Stimulated activated naive CD8-positive, alpha-beta T cell treated with anti-CD3 and anti-CD28 coated beads, Interleukin-15, Interleukin-2, amounts not matched to agents 100 U/mL and 50 U/mL, for 24 hours (primary cell): ENCODE results near the gene ADAMTS12.
"Not testable (repeated sequence)": the region's sequence is repeated elsewhere in the genome, so short reads cannot be mapped to it uniquely, and the experiment has no call there.

Source experiments
- ATAC-seq: fragments of 150-1000 bp; cut with Tn5 transposase; one replicate; pipeline ENCODE4 v1.10.0; 2021
- DNase-seq: peaks from one replicate; pipeline ENCODE4 v3.0.0; 2021

ADAMTS12 gene, protein sequence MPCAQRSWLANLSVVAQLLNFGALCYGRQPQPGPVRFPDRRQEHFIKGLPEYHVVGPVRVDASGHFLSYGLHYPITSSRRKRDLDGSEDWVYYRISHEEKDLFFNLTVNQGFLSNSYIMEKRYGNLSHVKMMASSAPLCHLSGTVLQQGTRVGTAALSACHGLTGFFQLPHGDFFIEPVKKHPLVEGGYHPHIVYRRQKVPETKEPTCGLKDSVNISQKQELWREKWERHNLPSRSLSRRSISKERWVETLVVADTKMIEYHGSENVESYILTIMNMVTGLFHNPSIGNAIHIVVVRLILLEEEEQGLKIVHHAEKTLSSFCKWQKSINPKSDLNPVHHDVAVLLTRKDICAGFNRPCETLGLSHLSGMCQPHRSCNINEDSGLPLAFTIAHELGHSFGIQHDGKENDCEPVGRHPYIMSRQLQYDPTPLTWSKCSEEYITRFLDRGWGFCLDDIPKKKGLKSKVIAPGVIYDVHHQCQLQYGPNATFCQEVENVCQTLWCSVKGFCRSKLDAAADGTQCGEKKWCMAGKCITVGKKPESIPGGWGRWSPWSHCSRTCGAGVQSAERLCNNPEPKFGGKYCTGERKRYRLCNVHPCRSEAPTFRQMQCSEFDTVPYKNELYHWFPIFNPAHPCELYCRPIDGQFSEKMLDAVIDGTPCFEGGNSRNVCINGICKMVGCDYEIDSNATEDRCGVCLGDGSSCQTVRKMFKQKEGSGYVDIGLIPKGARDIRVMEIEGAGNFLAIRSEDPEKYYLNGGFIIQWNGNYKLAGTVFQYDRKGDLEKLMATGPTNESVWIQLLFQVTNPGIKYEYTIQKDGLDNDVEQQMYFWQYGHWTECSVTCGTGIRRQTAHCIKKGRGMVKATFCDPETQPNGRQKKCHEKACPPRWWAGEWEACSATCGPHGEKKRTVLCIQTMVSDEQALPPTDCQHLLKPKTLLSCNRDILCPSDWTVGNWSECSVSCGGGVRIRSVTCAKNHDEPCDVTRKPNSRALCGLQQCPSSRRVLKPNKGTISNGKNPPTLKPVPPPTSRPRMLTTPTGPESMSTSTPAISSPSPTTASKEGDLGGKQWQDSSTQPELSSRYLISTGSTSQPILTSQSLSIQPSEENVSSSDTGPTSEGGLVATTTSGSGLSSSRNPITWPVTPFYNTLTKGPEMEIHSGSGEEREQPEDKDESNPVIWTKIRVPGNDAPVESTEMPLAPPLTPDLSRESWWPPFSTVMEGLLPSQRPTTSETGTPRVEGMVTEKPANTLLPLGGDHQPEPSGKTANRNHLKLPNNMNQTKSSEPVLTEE (N-terminal part only)

GRCh38 chr5:33891788-33892619, at the start of gene ADAMTS12:
ADAMTS12 (minus strand) TSS chr5:33891990; CDS start chr5:33891856, 134 bp downstream.
- DNase-seq: peak; percentile 9
- no peak for ATAC-seq

GRCh38 chr5:33941090-33941489, 49.3 kb upstream of the ADAMTS12 start:
- ATAC-seq (no peak), DNase-seq (no peak)

DNA sequence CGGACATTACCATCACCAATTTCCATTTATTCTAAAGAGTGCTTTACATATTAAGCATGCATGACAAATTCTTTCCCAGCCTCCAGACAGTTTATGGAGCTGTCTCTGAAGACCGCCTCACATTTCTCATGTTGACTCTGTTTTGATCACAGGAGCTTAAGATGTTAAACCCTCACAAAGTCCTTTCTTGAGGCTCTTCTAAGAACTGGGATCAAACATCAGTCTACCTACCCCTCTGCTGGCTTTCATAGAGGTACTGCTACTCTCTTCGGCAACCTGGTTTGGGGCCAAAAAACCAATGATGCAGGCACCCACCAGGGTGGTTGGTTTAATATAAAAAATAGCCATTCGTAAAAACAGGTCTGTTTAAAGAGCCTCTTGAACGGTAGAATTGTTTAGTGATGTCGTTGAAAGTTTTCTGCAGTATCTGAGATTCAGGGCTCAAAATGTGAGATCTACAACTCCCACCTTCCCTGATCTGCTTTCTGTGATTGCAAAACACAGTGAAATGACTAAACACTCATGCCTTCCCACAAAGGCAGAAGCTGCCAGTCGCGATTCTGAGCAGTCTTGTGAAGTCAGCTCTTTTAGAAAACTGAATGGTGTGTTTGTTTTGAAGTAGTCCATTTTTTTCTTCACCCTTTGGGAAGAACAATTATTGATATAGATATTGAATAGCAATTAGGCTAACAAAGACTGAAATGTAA, 47.9 kb upstream of the ADAMTS12 start:
- DNase-seq (no peak), ATAC-seq (no peak)

- DNase-seq (no peak), ATAC-seq (no peak)
Observed at GRCh38 chr5:33938881-33939280, 47.1 kb upstream of the ADAMTS12 start.

DNA sequence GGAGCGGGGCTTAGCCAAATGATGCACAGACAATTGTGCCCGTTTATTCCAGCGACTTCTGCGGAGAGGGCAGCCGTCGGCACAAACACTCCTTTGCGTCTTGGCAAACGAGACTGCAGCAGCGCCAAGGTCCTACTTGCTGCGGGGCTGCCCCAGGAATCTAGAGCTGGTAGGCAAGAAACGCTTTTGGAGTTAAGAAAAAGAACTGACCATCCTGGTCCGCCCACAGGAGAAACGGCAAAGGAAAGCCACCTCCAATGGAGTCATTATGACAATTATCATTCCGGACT, 46.7 kb upstream of the ADAMTS12 start:
- DNase-seq (no peak), ATAC-seq (no peak)

DNA sequence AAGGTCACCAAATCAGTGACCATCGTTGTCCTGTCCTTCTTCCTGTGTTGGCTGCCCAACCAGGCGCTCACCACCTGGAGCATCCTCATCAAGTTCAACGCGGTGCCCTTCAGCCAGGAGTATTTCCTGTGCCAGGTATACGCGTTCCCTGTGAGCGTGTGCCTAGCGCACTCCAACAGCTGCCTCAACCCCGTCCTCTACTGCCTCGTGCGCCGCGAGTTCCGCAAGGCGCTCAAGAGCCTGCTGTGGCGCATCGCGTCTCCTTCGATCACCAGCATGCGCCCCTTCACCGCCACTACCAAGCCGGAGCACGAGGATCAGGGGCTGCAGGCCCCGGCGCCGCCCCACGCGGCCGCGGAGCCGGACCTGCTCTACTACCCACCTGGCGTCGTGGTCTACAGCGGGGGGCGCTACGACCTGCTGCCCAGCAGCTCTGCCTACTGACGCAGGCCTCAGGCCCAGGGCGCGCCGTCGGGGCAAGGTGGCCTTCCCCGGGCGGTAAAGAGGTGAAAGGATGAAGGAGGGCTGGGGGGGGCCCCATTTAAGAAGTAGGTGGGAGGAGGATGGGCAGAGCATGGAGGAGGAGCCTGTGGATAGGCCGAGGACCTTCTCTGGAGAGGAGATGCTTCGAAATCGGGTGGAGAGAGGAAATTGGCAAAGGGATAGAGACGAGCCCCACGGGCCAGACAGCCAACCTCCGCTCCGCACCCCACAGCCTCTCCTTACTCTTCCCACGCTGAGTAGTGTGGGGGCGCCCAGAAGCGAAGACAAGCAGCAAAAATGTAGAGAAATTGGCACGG, 46.1 kb upstream of the ADAMTS12 start:
- no peak for DNase-seq
- ATAC-seq: no peak

GRCh38 chr5:33937017-33937706, 45.4 kb upstream of the ADAMTS12 start:
- DNase-seq (no peak), ATAC-seq (no peak)

DNA sequence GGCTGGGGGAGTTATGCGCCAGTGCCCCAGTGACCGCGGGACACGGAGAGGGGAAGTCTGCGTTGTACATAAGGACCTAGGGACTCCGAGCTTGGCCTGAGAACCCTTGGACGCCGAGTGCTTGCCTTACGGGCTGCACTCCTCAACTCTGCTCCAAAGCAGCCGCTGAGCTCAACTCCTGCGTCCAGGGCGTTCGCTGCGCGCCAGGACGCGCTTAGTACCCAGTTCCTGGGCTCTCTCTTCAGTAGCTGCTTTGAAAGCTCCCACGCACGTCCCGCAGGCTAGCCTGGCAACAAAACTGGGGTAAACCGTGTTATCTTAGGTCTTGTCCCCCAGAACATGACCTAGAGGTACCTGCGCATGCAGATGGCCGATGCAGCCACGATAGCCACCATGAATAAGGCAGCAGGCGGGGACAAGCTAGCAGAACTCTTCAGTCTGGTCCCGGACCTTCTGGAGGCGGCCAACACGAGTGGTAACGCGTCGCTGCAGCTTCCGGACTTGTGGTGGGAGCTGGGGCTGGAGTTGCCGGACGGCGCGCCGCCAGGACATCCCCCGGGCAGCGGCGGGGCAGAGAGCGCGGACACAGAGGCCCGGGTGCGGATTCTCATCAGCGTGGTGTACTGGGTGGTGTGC, 44.7 kb upstream of the ADAMTS12 start, which contains the start of gene RXFP3:
RXFP3 (plus strand) TSS at position 6 of the 636 bp plus-strand sequence; CDS start at position 361, 355 bp downstream.
- DNase-seq (no peak), ATAC-seq (no peak)

DNA sequence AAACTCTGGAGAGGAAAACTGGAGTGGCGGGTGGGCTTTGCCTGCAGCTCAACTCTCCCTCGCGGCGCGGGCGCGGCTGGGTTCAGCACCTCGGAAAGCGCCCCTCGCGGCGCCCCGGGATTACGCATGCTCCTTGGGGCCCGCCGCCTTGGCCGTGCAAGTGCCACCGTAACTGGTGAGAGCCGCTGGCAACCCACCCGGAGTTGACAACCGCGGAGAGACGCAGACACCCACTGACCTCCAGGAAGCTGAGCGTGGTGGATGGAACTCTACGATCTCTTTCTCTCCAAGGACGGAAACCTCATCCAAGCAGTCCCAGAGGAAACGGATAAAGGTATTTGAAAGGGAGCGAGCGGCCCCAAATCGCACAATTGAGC, 44.2 kb upstream of the ADAMTS12 start:
- ATAC-seq (peak; percentile 55), DNase-seq (peak; percentile 62)

DNA sequence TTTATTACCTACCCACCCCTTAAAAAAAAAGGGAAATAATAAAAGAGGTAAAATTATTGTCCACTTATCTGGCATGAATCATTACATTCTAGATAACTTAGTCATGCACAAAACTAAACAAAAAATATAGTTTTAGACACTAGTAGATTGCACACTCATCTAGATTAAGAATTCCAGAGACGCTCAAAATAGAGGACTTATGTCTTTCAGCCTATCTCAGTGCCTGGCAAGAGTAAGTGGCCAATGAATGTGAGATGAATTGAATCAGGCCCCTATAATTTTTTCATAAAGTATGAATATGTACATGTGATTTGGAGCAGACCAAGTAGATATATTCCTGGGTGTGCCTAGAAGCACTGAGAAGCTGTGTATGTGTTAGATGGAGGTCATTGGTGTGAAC, 42.4 kb upstream of the ADAMTS12 start:
- DNase-seq (no peak), ATAC-seq (no peak)

DNA sequence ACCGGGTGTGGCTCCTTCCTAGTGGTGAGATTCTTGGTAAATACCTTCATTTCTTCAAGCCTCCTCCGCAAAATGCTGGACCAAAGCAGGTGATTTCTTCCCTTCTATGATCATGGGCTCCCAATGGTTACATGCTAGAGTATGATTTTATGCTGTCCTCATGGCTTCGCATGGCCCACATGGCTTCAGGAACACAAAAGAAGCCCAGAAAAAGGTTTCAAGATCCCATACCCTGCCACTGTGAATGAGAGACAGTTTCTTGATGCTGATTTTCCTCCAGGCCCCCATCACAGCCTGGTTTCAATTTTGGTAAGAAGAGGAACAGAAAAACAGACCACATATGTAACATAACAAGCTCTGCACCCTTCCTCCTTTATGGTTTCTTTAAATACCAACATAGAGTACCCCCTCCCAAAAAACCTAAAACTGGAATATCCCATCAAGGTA, 42.0 kb upstream of the ADAMTS12 start:
- no peak for ATAC-seq
- DNase-seq: no peak

GRCh38 chr5:33931136-33931535, 39.3 kb upstream of the ADAMTS12 start:
- DNase-seq: no peak
- ATAC-seq: no peak

DNA sequence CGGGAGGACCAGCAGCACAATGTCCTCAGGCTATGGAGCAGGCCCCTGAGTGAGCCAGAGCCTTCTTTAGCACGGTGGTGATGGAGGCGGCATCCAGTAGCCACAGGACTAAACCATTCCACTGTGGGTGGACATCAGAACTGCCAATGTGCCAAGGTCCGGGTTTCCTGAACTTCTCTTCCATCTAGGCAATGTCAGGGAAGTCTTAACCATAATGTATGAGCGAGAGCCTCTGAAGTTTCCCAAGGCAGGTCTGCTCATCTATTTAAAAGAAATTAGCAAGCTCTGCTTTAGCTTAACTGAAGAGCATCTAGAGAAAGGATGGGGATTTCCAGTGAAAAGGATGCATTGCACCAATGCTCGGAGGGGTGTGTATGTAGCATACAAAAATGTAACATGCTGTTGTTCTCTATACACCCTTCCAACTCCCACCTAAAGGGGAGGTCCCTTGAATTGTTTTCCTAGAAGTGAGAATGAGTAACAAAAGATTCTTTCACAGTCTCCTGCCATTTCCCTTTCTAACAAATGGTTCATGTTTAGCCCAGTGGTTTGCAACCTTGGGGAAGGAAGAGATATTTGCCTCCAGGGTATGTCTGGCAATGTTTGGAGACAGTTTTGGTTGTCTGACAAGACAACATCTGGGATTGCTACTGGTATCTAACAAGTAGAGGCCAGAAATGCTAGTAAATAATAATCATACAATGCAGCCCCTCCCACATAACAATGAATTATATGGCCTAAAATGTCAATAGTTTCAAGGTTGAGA, 38.3 kb upstream of the ADAMTS12 start:
- DNase-seq: no peak
- ATAC-seq: no peak

DNA sequence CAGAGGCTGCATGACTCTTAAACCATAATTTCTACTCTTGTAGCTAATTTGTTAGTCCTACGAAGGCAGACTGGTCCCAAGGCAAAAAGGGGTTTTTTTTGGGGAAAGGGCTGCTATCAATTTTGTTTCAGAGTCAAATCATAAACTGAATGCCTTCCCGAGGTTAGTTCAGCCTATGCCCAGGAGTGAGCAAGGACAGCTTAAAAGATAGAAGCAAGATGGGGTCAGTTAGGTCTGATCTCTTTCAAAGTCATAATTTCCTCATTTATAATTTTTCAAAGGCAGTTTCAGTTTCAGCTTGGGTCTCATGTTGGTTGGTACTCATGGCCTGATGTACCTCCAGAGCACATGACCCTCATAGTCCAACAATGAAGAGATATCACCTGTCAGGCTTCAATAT, 36.5 kb upstream of the ADAMTS12 start:
- DNase-seq (no peak), ATAC-seq (no peak)

GRCh38 chr5:33927685-33928084, 35.9 kb upstream of the ADAMTS12 start:
- ATAC-seq: no peak

DNA sequence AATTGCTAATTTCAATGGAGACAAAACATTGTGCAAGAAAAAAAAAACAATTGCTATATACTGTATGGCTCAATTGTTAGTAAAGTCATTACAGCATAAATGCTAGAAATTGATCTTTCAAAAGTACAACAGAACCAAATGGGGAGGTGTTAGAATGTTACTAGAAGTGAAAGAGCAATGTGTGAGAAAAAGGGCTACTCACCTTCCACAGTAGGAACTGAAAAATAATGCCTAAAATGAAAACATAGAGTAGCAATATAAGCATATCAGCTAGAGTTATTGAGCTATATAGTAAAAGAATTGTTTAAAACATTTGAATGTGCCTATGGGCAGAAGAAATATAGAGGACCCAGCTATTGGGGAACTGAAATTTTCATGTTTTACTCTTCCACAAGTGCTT, 33.5 kb upstream of the ADAMTS12 start:
- ATAC-seq: no peak
- DNase-seq: no peak

More at GRCh38 chr5:33927685-33928084, 35.9 kb upstream of the ADAMTS12 start:
- DNase-seq: no peak

- DNase-seq (no peak), ATAC-seq (no peak)
Observed at GRCh38 chr5:33921002-33921401, 29.2 kb upstream of the ADAMTS12 start.

DNA sequence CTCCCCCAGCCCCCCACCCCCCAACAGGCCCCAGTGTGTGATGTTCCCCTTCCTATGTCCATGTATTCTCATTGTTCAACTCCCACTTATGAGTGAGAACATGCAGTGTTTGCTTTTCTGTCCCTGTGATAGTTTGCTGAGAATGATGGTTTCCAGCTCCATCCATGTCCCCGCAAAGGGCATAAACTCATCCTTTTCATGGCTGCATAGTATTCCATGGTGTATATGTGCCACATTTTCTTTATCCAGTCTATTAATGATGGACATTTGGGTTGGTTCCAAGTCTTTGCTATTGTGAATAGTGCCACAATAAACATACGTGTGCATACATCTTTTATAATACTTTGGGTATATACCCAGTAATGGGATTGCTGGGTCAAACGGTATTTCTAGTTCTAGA, 23.1 kb upstream of the ADAMTS12 start:
- ATAC-seq: not testable (repeated sequence)

More for the DNA sequence above, 23.1 kb upstream of the ADAMTS12 start:
- DNase-seq: not testable (repeated sequence)
